Endometrium (tissue), 2 donors: ENCODE data around the gene OR6M1.

Experiments used
- FAIRE-seq: peaks from 2 replicates; lab custom pipeline; 2012; peaks lifted over from hg19 to GRCh38; lab: Jason Lieb, UNC
- donor health status: control.
- donor health status: control.

OR6M1 gene

DNA sequence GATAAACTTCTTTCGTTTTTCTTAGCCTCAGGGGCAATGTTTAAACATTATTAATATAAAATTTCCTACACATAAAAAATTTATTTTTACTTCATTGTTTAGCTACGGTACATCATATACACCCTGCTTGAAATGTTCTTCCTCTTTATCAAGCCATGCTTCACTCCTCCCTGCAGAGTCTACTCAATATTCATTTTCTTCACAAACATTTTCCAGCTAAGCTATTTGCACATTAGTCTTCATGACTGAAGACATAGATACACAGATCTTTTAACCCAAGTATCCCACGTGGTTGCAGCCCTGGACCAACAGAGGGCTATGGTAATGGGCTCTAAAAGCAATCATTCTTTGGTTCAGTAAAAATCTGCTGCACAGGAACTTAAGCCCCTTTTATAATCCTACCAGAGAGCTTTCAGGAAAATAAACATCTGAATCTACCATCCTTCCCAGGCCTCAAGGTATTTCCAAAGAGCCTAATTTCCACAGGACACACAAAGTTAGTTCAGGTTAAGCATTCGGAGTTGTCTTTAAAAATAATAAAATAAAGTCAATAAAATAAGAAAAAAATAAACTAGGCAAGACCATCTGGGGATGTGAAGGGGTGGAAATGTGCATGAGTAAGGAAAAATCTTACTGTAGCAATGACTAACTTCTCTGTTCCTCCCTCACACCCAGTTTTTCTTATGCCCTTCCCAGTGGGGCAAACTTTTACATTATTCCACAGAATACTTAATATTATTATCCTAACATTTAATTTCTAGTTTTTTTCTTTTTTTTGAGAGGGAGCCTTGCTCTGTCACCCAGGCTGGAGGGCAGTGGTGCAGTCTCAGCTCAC, 30.2 kb downstream of the OR6M1 start:
- no peak for FAIRE-seq

DNA sequence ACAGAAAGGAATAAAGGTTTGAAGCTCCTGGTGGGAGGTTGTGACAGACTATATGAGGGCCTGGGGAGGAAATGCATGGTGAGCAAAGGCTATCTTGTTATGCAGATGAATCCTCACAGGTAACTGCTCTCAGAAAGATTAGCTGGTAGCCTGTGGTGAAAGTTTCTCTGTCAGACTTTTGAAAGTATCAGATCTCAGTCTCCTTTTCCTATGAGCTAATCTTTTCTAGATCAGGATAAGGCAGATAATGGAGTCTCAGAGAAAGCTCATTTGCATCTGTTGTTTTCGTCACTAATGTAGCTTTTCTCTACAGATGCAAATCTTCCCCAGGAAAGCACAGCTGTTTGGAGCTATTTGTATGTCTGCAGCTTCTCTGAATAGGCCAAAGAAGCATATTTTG, 30.9 kb downstream of the OR6M1 start:
- FAIRE-seq, result no peak

DNA sequence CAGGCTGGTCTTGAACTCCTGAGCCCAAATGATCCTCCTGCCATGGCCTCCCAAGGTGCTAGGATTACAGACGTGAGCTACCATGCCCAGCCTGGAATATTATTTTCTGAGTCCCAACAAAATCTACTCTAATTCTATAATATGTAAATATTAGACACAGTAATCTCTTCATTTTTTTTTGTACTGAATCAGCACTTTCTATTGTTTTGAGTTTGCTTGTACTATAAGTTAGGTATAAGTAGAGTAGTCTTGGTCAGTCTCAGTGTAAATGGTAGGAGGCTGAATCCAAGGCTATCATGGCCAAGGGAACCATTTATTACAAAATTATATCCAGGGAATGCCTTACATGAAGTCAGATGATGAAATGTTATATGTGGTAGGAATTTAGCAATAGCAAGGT, 32.2 kb downstream of the OR6M1 start:
- FAIRE-seq, result no peak

DNA sequence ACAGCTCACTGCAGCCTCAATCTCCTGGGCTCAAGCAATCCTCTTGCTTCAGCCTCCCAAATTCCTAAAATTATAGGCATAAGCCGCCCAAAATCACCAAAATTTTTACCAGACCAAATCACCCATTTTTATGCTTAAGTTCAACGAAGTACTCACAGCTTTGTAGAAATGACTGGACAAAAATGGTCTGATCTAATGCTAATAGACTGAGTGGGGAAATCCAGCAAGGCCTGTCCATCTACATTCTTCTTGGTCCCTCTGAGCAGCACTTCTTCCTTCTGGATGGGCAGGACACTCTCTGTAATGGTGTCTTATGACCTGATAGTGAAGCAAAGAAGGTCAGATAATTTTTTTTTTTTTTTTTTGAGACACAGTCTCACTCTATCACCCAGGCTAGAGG, 33.1 kb downstream of the OR6M1 start:
- FAIRE-seq, result no peak

DNA sequence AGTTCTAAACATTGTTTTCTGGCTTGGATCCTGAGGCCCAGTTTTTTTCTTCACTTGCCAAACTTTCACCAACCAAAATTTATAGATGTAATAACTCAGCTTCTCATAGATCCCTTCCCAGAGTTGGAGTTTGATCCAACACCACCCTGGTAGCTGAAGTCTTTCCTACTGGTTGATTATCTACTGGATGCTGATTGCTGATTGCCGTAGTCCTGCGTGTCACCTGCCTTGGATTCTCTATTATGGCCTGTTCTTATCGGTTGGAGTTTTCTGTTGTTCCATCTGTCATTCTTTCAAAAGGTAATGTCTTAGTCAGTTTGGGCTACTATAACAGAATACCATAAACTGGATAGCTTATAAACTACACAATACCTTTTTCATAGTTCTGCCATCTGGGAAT, 34.5 kb downstream of the OR6M1 start:
- FAIRE-seq, result no peak

DNA sequence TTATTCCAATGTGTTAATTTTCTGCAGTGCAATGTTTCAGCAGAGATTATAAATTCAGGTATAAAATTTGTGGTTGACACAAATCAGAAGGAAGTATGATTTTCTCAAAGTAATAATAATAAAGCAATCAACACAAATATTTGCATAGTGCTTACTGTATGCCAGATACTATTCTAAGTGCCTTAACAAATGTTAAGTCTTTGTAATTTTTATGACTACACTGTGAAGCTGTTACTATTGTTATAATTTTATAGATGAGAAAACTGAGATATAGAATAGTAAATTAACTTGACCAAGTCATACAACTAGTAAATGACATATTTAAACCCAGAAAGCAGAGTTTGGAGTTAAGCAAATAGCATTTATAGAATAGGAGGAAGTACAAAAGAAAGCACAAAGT, 35.4 kb downstream of the OR6M1 start:
- FAIRE-seq, result no peak

DNA sequence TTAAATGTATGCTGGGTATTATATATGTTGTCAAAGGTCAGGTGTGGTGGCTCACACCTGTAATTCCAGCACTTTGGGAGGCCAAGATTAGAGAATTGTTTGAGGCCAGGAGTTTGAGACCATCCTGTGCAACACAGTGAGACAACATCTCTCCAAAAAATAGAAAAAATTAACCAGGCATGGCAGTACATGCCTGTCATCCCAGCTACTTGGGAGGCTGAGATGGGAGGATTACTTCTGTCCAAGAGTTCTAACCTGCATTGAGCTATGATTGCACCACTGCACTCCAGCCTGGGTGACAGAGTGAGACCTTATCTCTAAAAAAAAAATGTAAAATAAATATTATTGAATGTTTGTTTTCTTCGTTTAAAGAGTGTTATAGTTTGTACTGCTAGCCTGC, 40.5 kb downstream of the OR6M1 start:
- FAIRE-seq, result no peak

DNA sequence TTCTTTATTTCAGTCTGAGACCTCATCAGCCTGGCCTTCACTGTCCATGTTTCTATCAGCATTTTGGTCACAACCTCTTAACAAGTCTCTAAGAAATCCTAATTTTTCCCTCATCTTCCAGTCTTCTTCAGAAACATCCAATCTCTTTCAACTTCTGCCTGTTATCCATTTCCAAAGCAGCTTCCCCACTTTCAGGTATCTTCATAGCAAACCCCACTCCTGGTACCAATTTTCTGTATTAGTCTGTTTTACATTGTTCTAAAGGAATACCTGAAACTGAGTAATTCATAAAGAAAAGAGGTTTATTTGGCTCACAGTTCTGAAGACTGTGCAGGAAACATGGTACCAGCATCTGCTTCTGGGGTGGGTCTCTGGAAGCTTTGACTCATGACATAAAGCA, 43.7 kb downstream of the OR6M1 start:
- FAIRE-seq, result no peak

DNA sequence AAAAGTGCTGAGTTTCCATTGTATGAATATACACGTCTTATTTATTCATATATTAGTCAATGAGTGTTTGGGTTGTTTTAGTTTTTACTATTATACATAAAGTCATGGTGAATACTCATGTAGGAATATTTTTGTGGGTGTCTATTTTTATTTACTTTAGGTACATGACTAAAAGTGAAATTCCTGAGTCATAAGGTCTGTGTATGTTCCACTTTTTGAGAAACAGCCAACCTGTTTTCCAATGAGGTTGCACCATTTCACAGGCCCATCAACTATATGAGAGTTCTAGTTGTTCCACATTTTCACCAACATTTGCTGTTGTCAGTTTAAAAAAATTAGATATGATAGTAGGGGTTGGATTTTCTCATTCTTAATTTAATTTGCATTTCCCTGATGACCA, 45.3 kb downstream of the OR6M1 start:
- FAIRE-seq, result no peak

DNA sequence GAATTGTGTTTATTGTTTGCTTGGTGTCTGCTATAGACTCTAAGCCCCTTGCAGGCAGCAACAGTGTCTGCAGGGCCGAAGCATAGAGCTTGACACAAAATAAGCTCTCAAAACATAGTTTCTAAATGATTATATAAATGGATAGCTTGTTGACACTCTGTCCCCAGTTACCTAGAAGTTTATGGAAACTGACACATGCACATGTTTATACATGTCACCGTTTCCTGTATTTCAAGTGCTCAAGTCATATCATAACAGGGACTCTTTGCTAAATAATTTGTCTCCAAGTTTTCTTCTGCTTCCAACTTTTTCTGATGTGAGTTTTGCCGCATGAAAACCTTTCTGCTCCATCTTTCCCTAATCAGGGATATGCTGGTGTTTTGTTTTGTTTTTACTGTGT, 48.2 kb downstream of the OR6M1 start:
- FAIRE-seq, result no peak

DNA sequence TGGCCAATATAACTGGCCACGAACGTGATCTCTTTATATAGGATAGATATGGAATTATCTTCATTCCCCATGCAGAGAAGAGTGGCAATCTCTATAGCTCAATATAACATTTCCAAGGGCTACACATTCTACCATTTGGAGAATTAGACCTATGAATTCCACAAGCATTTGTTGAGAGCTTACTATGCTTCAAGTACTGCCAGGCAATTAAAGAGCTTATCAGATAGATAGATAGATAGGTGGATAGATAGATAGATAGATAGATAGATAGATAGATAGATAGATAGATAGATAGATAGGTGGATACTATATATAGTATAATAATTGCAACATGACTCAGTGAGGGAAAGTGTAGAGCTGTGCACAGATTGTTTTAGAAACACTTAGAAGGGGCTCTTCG, 50.3 kb downstream of the OR6M1 start:
- no peak for FAIRE-seq
